ENCODE results near the gene UROC1. TPM values are rescaled to one million over a fixed set of nuclear protein-coding genes. Genes with fewer than 3 reads are reported as not detected.

UROC1 gene
- total and polyA plus RNA-seq, 2 of the 13 experiments (the other 11 are each of a cell fraction or from before 2014, with no cell fraction given) = 0.71 to 1.3 TPM

DNA sequence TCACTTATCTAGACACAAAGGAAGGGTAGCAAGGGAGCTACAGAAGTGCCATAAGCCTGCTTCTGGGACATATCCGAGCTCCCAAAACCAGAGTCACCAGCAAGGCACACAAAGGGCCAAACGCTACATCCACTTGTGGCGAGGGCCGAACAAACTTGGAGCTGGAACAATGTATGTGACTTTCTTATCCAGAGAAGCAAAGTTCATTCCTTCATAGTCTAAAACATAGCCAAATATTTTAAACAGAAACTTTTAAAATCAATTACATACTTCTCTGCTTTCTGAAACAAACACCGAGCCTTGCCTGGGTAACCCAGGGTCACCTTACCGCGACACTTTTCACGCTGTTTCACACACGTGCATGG is 57.8 kb downstream of the UROC1 start:
- Histone ChIP-seq H3K36me3 (replicated peaks in 1 of 2; ENCODE audit: control insufficient read depth in 1 of 2, insufficient read depth in 2 of 2, low read length in 2 of 2) (peaks cover 43 to 85% of the 10 kb centered on the region in 2 experiments), H3K4me3 (replicated peaks in 1 of 3; ENCODE audit: insufficient read depth in 1 of 3, low read depth in 2 of 3, low read length in 3 of 3) (no peak overlapping the region), H3K4me2 (ENCODE audit: low read depth, low read length) (no peak overlapping the region), H2AFZ (ENCODE audit: low read length) (no peak overlapping the region), H3K4me1 (ENCODE audit: insufficient read depth, low read length) (peaks cover 10% of the 10 kb centered on the region), H3K27ac (ENCODE audit: extremely low read length, insufficient read depth, low read length) (no peak overlapping the region), H3K79me2 (ENCODE audit: insufficient read depth, low read length) (peaks cover 16% of the 10 kb centered on the region), H3K9me3 (ENCODE audit: low read length) (no peaks in the 10 kb centered on the region), H4K20me1 (ENCODE audit: insufficient read depth, low read length) (peaks cover 8% of the 10 kb centered on the region; the same call in 1 of the 2 replicates), H3K27me3 (ENCODE audit: control insufficient read depth in 1 of 2, insufficient read depth in 2 of 2, low read length in 2 of 2) (no peaks in the 10 kb centered on the region), H3K9ac (ENCODE audit: insufficient read depth, low read depth, low read length) (no peak overlapping the region)
- no TSS peak for BruUV-seq (replicated peaks)
- intact Hi-C loops (cut with micrococcal nuclease; ENCODE audit: unreplicated experiment) = no loop called here
- WGBS (ENCODE audit: low lambda C conversion rate) = 98% methylated on average over 9 of the region's 9 CpGs
- TF ChIP-seq ZNF44 (CRISPR knock-in tag; IDR thresholded peaks at IDR 0.05) (no peak), NPAS2 (CRISPR knock-in tag; IDR thresholded peaks at IDR 0.05; ENCODE audit: borderline replicate concordance) (no peak), MTA1 (CRISPR knock-in tag; IDR thresholded peaks at IDR 0.05; ENCODE audit: borderline replicate concordance) (no peak), TCF12 (IDR thresholded peaks at IDR 0.05) (no peak), TCF12 (CRISPR knock-in tag; IDR thresholded peaks at IDR 0.05) (no peak), NFKB2 (CRISPR knock-in tag; IDR thresholded peaks at IDR 0.05; ENCODE audit: borderline replicate concordance) (no peak), TEAD2 (CRISPR knock-in tag; IDR thresholded peaks at IDR 0.05) (no peak), ZNF615 (CRISPR knock-in tag; IDR thresholded peaks at IDR 0.05; ENCODE audit: borderline replicate concordance) (no peak), ISX (CRISPR knock-in tag; conservative IDR thresholded peaks at IDR 0.05) (no peak), ZNF510 (CRISPR knock-in tag; IDR thresholded peaks at IDR 0.05; ENCODE audit: low read depth) (no peak), ZNF350 (CRISPR knock-in tag; IDR thresholded peaks at IDR 0.05; ENCODE audit: borderline replicate concordance, low read depth) (no peak), GTF2F1 (IDR thresholded peaks at IDR 0.05; ENCODE audit: low read length) (no peak), SNAI1 (CRISPR knock-in tag; IDR thresholded peaks at IDR 0.05; ENCODE audit: borderline replicate concordance) (no peak), ETV5 (CRISPR knock-in tag; IDR thresholded peaks at IDR 0.05; ENCODE audit: borderline replicate concordance) (no peak), GATAD1 (CRISPR knock-in tag; IDR thresholded peaks at IDR 0.05) (no peak), KDM5A (IDR thresholded peaks at IDR 0.05; ENCODE audit: borderline replicate concordance, low read length) (no peak), RAD21 (CRISPR knock-in tag; IDR thresholded peaks at IDR 0.05) (no peak)
- TF ChIP-seq, protein P1, sequence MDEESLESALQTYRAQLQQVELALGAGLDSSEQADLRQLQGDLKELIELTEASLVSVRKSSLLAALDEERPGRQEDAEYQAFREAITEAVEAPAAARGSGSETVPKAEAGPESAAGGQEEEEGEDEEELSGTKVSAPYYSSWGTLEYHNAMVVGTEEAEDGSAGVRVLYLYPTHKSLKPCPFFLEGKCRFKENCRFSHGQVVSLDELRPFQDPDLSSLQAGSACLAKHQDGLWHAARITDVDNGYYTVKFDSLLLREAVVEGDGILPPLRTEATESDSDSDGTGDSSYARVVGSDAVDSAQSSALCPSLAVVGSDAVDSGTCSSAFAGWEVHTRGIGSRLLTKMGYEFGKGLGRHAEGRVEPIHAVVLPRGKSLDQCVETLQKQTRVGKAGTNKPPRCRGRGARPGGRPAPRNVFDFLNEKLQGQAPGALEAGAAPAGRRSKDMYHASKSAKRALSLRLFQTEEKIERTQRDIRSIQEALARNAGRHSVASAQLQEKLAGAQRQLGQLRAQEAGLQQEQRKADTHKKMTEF (CRISPR knock-in tag; IDR thresholded peaks at IDR 0.05) = no peak
- TF ChIP-seq, protein P2, sequence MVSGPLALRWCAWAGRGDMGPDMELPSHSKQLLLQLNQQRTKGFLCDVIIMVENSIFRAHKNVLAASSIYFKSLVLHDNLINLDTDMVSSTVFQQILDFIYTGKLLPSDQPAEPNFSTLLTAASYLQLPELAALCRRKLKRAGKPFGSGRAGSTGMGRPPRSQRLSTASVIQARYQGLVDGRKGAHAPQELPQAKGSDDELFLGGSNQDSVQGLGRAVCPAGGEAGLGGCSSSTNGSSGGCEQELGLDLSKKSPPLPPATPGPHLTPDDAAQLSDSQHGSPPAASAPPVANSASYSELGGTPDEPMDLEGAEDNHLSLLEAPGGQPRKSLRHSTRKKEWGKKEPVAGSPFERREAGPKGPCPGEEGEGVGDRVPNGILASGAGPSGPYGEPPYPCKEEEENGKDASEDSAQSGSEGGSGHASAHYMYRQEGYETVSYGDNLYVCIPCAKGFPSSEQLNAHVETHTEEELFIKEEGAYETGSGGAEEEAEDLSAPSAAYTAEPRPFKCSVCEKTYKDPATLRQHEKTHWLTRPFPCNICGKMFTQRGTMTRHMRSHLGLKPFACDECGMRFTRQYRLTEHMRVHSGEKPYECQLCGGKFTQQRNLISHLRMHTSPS (CRISPR knock-in tag; IDR thresholded peaks at IDR 0.05; ENCODE audit: low read depth) = no peak
- TF ChIP-seq, protein P3, sequence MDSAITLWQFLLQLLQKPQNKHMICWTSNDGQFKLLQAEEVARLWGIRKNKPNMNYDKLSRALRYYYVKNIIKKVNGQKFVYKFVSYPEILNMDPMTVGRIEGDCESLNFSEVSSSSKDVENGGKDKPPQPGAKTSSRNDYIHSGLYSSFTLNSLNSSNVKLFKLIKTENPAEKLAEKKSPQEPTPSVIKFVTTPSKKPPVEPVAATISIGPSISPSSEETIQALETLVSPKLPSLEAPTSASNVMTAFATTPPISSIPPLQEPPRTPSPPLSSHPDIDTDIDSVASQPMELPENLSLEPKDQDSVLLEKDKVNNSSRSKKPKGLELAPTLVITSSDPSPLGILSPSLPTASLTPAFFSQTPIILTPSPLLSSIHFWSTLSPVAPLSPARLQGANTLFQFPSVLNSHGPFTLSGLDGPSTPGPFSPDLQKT (CRISPR knock-in tag; IDR thresholded peaks at IDR 0.05; ENCODE audit: borderline replicate concordance) = no peak
- FAIRE-seq (no peak), ATAC-seq (no peak), DNase-seq (ENCODE audit: low spot score) (no peak)
- in situ Hi-C loops (cut with HindIII; ENCODE audit: extremely low pct_ligation_motif_present, low pct_unique_long_range_greater_than_20kb) = no loop called here
- POLR2A ChIA-PET = interaction anchor here (1.4 kb wide), 1 partner anchor 12 kb away, joined by 3 read pairs; no protein-coding TSS in a partner anchor
- CTCF ChIA-PET (ENCODE audit: low intra/inter-chr PET ratio, low total read pairs) = no interaction called here
